HG03108 (cell line): Measurements from ENCODE around the gene CTSZ.

Source experiments
- ATAC-seq: cut with Tn5 transposase; IDR thresholded peaks from one replicate; pipeline ENCODE4 v1.9.1; 2021; ENCODE audit warnings: moderate library complexity; ENCODE audit not compliant: unreplicated experiment

CTSZ gene

DNA sequence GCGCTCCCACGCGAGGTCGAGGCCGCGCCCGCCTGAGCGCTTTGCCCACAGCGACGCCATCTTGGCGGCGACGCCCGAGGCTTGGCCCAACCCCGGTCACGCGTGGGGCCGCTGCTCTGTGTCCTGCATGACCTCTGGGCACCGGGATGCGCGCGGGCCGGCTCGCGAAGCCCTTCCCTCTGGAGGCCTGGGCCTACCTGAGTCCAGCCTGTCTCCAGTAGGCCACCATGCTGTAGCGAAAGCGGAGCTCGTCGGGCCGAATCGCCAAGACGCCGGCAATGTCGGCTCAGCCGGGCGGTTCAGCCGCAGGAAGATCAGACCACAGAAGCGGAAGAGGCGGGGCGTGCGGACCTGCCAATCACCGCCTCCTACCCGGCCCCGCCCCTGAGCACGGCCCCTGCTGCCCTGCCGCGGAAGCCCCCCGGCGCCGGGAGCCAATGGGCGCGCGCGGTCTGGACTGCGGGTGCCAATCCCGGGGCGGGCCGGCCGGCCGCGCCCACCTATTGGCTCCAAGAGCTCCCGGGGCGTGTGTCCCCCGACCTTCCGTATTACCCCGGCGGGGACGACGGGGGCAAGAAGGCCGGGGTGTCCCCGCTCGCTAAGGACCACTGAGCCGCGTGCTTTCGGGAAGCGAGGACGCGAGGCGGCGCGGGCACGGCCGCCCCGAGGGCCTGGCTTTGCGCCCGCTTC, 25.1 kb upstream of the CTSZ start, which contains the start of gene ATP5F1E:
ATP5F1E (minus strand) TSS at position 313 of the 690 bp plus-strand sequence; CDS start at position 229, 84 bp downstream.
- peak; percentile 95 for ATAC-seq

GRCh38 chr20:59031564-59032022, 24.5 kb upstream of the CTSZ start:
- no peak for ATAC-seq

- no peak for ATAC-seq
Measured at GRCh38 chr20:59030911-59031563, 24.0 kb upstream of the CTSZ start.

- ATAC-seq = no peak
Measured at GRCh38 chr20:59028812-59029211, 21.8 kb upstream of the CTSZ start.

GRCh38 chr20:59027741-59028320, 20.8 kb upstream of the CTSZ start:
- no peak for ATAC-seq

- no peak for ATAC-seq
Measured at GRCh38 chr20:59026904-59027740, 20.1 kb upstream of the CTSZ start.

DNA sequence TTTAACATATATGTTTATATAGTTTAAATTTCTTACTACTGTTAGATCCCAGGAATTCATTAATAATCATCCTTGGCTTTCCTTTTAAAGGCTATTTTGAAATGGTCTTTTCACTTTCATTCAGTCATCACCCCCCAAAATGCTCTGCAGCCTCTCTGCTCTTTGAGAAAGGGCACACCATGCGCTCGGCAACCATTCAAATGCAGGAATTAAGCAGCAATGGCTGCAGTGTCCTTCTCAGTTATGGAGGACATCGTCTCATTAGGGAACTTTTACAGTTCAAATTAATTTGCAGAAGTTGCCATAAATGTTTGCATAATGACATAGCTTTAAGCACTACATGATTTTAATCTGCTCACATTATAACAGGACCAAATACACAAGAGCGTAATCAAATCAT, 18.5 kb upstream of the CTSZ start:
- no peak for ATAC-seq

DNA sequence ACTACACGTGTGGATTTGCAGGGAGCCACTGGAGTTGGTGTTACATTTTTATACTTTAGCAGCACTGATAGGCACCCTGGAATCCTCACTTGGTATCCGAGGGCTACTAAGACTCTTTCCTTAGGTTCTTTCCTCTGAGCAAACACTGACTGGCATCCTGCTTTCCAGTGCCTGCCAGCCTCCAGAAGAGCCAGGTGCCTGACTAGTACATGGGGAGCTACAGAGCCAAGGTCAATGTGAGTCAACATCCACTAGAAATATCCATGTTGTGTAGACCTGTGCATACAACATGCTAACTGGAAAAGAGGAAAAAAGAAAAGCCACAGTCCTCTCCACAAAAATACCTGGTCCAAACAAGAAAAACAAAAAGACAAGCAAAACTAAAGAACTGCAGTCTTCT, 18.0 kb upstream of the CTSZ start:
- ATAC-seq = no peak

- ATAC-seq = no peak
Measured at GRCh38 chr20:59024111-59024530, 17.1 kb upstream of the CTSZ start.

DNA sequence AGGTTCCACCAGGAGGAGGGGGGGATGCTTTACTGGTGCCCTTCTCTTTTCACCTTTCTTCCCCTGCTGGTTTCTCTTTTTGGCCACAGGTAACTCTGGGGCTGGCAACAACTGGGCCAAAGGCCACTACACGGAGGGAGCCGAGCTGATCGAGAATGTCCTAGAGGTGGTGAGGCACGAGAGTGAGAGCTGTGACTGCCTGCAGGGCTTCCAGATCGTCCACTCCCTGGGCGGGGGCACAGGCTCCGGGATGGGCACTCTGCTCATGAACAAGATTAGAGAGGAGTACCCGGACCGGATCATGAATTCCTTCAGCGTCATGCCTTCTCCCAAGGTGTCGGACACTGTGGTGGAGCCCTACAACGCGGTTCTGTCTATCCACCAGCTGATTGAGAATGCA, 16.6 kb upstream of the CTSZ start:
- ATAC-seq = no peak

GRCh38 chr20:59022754-59023153, 15.7 kb upstream of the CTSZ start:
- ATAC-seq = no peak

DNA sequence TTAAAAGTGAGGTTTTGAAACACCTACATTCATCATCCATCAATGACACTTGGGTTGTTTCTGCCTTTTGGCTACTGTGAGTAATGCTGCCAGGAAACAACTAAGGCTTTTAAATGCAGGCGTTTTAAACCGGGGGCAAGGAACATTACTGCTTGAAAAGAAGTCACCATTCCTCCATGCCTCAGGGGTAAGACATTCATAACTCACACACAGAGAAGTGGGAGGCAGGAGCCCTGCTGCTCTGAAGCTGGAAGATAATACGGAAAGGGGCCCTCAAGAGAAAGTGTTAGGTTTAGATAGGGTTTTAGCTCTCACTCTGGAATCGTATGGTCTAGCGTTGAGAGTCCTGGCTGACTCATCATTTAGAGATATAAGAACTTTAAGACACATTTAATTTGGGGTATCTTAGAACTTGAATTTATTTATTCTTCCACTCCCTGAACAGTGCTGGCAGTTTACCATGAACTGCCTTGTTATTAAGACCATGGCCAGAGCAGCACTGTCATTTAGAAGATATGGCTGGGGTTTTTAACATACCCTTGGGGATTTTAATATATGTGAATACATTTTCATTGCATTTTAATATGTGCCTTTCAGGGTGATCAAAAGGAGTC, 14.0 kb upstream of the CTSZ start:
- no peak for ATAC-seq

DNA sequence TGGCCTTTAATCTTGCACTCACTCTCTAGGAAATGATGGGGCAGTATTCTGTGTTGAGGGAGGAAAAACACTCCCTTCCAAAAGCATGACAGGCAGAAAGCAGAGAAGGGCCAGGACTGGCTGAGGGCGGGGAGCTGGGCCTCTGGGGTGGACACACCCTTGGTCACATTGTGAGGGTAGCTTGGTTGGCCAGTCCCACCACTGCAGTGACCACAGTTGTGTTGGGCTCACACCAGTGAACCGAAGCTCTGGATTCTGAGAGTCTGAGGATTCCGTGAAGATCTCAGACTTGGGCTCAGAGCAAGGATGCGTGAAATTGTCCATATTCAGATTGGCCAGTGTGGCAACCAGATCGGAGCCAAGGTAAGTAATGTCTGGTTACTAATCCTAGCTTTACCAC, 12.2 kb upstream of the CTSZ start, which contains the start of gene TUBB1:
TUBB1 (plus strand) TSS at position 213 of the 400 bp plus-strand sequence; CDS start at position 307, 94 bp downstream.
- no peak for ATAC-seq

GRCh38 chr20:59018817-59019216, 11.8 kb upstream of the CTSZ start:
- no peak for ATAC-seq

DNA sequence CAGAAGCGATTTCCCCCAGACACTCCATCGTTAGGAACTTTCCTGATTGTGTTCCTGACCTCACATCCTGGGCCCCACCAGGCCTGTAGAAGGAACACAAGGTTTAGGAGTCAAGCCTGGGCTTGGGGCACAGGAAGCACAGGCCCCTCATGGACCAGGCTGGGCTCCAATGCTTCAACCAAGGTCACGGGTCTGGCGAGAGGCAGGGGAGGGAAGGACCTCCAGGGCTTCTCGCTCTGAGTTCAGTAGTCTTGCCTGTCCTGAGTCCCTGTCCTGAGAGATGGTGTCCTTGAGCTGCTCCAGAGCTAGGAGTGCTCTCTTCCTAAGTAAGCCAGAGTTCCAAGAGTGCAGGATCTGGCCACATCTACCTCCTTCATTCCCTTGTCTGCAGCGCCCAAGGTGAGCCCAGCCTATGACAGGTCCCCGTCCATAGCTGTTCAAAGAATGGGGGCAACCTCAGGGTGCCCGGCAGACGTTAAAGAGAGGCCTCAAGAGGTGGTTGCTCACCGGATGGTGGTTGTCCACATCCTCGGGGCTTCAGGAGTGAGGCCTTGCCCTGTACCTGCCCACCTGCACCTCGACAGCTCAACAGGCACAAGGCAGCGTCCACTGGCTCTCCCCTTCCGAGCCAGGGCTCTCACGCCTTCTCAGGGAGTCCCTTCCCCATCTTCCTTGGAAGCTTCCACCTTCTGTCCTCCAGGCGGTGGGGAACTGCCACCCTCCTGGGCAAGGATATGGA, 10.6 kb upstream of the CTSZ start:
- ATAC-seq = no peak

DNA sequence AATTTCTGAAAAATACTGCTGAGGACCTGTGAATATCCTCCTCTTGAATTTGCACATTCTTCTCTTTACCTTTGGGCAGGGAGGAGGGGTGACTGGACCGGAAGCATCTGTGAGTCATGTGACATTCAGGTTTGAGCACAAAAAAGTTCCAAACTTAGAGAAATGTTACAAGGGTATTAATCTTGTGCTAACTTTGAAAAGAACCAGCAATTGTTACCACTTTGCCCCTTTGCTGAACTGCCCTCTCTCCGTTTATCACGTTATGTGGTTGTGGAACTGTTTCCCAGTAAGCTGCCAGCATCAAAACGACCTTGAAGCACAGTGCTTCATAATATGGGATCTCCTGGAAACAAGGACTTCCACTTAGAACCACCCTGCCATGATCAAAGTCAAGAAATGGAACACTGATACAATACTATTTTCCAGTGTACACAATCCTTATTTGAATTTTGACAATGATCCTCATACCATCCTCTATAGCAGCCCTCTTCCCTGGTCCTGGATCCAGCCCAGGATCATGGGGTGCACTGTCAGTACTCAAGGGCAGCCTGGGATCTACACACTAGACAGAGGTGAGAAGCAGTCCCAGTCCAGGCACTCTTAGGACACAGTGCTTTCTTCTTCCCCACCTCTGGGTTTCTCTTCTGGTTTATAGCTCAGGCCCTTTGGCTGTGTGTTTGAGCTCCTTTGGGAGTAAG, 9.9 kb upstream of the CTSZ start:
- ATAC-seq = no peak

- ATAC-seq = no peak
Measured at GRCh38 chr20:59015812-59016711, 9.0 kb upstream of the CTSZ start.

GRCh38 chr20:59015411-59015810, 8.4 kb upstream of the CTSZ start:
- ATAC-seq = no peak
